HG03442 (cell line): ENCODE data around the gene CD300LF.

Experiments
- ATAC-seq: cut with Tn5 transposase; IDR thresholded peaks from one replicate; pipeline ENCODE4 v1.9.1; 2021; ENCODE audit warnings: mild to moderate bottlenecking, moderate library complexity; ENCODE audit not compliant: unreplicated experiment

CD300LF gene

DNA sequence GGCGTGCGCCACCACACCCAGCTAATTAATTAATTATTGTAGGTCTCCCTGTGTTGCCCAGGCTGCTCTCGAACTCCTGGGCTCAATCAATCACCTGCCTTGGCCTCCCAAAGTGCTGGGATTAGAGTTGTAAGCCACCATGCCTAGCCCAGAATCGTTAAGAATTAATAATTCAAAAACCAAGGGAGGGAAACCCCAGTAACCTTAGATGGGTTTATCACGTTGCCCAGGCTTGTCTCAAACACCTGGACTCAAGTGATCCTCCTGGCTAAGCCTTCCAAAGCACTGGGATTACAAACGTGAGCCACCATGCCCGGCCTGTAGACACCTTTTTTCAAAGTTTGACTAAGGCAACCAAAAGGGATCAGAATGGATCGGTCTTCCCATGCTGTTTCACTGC, 21.6 kb downstream of the CD300LF start:
- no peak for ATAC-seq

DNA sequence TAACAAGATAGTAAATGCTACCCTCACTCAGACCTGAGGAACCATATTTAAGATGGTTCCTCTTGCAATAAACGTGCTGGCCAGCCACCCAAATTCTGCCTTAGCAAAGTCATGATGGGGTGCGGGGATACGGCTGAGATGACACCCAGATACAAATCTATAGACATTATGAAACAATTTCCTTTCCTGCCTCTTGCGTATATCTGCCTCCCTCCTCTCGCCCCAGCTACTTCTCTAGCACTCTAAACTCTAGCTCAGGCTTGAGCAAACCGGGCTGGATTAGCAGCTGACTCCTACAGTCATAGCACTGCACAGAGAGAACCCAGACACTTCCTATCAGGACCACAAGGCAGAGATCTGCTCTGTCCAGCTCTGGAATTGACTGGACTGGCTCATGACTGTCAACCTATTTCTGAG, 22.3 kb downstream of the CD300LF start:
- no peak for ATAC-seq

DNA sequence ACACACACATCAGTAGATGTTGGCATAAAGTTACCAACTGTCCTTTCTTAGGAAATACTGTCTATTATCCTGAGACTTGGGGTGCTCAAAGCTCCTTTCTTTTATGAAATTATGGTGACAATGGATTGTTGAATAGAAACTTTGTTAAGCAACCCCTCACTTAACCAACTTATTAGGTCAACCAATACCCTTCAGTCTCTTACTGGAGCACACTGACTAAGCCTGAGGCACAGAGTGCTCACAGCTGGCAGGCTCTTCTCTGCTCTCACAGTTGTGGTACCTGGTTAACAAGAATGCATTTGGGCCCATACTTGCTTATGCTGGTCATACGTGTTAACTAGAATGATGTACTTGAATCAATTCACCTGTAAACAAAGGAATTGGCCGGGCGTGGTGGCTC, 24.8 kb downstream of the CD300LF start:
- ATAC-seq: no peak

DNA sequence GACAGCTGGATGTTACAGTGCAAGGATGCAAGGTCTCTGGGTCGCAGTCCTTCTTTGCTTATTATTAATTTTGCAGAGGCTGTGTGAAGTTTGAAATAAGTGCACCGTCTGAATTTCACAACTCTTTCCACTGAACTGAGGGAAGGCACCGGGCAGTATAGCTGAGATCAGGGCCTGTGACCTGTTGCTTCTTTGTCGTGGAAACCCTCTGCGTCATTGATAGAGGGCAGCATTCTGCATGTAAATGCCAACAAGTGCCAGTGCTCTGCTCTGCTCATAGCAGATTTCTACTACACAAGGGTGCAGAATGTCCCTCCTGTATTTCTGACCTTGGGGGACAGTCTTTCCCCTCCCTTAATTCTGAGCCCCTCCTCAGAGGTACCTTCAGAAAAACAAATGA, 26.0 kb downstream of the CD300LF start:
- no peak for ATAC-seq

DNA sequence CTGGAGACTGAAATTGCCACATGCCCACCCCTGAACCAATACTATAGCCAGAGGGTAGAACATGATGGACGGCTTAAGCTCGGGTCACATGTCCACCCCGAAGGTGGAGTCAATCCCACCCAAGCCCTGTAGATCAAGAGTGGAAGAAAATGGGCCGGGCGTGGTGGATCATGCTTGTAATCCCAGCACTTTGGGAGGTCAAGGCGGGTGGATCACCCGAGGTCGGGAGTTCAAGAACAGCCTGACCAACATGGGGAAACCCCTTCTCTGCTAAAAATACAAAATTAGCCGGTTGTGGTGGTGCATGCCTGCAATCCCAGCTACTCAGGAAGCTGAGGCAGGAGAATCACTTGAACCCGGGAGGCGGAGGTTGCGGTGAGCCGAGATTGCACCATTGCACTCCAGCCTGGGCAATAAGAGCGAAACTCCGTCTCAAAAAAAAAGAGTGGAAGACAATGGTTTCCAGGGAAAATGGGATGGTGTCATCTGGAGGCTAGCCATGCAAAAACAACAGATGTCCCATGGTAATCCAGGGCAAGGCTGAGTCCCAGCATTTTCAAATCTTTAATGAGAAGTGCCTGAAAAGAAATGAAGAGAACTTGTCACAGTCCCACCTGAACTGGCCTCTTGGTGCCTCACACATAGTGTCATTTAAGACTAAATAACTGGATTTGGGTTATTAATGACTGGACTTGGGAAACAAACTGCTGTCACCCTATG, 30.1 kb downstream of the CD300LF start:
- no peak for ATAC-seq

DNA sequence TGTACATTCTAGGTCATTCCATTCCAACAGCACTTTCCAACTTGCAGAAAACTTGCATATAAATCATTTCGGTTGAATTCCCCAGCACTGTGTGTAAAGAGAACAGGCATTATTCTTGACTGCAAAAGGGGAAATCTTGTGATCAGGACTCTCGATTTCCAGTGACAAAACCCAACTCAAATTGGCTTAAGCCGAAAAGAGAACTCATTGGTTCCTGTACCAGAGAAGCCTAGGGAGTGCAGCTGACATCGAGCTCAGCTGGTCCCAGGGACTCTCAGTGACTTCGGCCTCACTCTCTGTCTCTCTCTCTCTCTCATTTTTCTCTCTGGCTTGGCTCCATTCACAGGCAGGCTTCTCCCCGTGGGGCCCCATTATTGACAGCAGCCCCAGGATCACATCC, 30.7 kb downstream of the CD300LF start:
- no peak for ATAC-seq

DNA sequence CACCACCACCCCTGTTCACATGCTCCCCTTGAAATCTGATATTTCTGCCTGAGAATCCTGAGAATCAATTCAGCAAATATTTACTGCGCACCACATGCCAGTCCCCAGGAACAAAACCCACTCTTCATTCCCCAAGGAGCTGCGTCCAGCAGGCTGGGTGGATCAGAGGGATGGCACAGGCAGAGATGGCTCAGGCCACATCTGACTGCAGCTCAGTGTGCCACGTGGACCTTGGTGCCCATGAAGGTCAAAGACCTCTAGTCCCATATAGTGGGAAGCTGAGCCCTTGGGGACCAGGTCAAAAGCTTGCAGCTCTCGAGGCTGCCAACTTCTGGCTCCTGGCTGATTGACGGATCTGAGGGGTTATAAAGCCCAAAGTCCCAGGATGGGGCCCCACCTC, 31.8 kb downstream of the CD300LF start:
- ATAC-seq: no peak

DNA sequence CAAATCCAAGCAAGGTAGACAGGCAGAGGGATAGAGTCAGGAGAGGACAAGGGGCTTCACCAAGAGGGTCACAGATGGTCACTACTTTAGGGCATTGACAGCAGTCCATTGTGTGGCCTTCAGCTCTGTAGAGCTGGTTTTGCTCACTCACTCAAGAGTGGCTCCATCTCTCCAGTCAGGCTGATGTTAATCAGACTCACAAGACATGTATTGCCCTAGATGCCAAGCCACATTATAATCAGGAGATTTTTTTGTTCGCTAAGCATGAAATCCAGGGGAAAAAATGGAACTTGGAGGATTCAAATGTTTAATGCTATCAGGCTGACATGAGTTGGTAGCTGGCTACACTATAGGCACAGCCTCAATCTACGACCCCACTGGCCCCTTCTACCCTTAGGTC, 32.5 kb downstream of the CD300LF start:
- ATAC-seq: no peak

DNA sequence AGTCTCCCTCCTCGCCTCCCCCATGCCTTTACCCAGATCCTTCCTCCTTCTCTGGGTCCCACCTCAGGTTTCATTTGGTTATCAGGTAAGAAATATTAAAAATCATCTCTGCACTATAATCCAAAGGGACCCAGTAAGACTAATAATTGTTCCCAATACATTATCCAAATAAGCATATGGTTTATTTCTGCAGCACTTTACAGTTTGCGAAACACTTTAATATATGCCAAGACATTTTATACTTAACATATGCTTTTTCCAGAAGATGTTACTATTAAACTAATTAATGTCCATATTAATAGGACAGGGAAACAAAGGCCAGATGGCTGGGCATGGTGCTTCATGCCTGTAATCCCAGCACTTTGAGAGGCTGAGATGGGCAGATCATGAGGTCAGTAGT, 33.3 kb downstream of the CD300LF start:
- no peak for ATAC-seq

DNA sequence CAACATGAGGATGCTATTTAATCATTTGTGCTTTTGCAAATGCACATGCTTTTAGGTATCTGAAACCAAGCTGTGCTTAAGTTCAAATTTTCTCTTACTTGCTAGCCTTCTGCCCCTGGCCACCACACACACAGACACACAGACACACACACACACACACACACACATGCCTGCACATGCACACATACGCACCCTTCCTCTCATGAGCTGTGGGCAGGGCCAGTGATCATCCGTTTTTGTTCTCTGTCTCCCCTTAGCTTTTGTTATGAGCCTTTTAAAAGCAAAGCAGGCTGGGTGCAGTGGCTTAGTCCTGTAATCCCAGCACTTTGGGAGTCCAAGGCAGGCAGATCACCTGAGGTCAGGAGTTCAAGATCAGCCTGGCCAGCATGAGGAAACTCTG, 34.2 kb downstream of the CD300LF start:
- ATAC-seq: no peak

DNA sequence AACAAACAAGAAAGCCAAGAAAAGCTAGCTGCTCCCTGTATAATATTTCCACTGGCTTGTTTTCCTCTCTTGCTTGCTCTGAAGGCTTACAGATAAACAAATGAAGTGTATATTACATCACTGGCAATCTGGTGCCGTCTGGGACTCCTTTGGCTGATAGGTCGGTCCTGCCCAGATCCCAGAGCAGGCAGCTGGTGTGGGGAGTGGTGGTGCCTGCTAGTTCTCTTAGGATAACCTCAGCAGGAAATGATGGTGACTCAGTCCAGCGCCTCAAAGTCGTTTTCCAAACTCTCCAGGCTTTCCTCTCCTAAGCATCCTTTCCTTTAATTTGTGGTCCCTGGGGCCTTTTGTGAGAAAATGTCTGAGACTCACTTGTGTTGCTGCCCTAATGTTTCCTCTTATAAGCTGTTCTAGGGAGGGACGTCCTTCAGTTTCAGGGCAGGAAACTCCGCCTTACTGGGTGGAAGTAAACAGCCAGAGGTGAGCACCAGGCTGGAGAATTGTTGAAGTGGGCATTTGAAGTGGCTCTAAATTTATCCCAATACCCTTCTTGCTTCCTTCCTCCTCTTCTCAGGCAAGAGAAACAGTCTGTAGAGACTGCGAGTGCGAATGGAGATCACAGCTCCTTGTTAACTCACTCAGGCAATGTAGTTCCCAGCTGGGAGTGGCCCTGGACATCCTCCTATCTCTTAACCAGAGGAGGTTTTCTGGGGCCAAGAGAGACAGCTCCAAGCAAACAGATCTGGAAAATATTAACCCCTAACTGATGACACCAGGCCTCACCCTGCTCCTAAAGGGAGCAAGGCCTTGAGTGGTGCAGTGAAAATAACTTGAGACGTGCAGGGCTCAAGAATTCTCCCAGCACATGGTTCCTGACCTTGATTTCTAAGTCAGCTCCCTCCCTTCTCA, 34.9 kb downstream of the CD300LF start:
- ATAC-seq: no peak

DNA sequence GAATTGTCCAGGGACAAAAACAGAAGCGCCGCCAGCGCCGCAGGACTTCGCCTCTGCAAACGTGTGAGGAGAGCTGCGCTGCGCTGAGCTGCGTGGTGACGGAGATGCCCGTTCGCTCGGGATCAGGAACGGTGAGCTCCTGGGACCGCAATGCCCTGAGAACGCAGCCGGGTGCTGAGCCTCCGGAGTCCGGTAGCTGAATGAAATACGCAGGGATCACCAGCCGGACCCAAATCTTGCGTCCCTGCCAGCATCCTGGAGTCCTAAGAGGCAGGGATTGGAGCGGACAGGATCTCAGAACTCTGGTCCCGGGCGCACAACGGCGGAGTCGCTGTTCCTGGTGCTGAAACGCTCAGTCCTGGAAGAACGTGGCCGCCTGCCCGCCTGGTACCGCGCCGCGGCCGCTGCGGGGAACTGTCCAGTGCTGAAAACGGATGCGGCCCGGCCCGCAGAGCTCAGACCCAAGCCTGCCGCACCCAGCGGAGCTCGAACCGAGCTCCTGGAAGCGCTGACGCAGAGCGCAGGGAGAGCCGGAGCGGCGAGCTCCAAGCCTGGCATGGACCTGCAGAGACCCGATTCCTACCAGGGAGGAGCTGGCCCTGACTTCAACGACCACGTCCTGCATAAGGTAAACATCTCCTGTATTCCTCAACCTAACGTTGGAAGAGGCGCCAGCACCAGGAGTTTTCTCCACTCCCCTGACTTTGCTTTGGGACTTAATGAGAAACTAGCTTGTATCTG, 41.5 kb downstream of the CD300LF start:
- no peak for ATAC-seq

DNA sequence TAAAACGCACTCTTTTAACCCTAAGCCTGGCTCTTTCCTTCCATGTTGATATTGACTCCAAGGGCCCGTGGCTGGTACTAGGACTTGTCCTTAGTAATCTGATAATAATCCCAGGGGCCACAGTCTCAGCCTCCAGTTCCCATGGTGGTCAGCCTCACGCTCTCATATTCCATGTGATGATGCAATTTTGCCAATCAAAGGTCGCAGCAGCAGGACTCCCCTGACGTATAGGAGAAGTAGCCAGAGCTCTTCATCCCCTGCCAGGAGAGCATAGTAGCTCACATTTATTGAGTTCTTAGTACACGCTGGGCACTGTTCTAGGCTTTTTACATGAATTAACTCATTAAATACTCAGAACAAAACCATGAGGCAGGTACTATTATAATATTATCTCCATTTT, 42.4 kb downstream of the CD300LF start:
- ATAC-seq: no peak

DNA sequence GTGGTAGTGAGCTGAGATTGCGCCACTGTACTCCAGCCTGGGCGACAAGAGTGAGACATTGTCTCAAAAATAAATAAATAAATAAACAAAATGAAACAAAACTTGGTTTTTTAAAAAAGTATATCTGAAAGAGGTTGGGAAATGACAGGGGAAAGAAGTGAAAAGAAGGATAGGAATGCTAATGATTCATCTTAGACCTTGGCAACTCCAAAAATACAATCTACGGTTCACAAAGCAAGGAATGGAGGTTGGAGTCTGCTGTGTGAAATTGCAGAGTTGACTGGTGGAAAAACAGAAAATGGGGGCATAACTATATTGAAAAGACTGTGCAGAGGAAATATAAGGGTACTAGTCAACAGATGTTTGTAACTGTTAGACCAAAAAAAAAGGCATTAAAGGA, 49.2 kb downstream of the CD300LF start:
- ATAC-seq: no peak

DNA sequence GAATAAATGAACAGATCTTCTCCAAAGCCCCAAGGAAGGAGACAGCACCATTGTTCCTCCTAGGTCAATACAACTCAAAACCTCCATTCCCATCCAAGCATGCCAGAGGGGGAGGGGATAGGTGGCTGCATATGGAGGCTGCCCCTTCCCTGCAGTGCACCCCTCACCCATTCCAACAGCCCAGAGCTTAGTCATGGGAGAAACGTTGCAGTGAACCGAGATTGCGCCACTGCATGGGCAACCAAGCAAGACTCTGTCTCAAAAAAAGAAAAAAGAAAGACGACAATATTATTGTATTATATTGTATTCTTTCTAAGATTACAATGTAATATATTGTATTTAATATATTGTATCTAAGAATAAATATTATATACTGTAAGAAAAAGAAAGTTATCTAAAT, 52.8 kb downstream of the CD300LF start:
- ATAC-seq: no peak

DNA sequence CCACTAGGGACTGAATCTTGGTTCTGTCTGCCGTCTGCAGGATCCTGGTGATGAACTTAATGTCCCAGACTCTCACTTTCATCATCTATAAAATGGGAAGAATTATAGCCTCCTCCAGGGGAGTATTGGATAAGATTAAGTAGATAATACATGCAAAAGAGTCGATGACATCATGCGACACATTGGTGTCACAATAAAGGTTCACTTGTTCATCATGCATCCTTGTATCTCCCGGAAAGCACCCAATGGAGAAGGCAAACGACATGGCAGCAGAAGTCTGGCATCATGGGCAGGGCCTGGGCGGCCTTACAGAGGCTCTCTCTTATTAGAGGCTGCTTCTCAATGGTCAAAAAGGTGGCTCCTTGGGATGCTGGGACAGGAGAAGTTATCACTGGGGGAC, 54.1 kb downstream of the CD300LF start:
- ATAC-seq: no peak

DNA sequence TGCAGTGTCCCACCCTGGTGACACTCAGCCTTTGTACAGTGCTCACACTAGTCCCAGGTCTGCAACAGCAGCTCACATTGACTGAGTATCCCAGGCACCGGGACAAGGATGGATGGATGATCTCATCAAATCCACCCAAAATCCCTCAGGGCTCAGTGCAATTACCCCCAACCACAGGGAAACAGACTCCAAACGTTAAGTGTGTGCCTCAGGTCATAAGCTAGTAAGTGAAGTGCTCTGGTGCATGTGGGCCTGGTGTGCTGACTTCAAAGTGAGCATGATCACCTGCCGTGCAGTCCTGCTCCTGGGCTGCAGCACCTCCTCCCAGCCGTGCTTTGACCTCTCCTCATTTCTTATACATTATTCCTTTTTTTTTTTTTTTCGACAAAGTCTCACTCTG, 58.0 kb downstream of the CD300LF start:
- ATAC-seq: no peak

DNA sequence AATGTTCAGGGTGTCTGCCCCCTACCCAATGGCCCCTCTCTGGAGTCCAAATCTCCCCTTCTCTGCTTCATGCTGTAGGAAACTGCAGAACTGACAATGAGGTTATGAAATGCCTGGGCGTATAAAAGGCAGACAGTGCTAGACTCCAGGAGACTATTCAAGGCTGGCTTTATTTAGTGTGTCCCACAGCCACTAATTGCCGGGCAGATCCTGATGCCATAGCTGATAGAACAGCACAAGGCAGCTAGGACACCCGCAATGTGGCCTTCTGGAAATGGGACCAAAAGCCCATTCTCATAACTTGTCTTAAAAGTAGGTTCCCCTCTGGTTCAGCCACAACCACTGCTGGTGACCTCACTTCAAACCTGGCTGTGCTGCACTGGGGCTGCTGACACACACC, 60.7 kb downstream of the CD300LF start:
- ATAC-seq: no peak

DNA sequence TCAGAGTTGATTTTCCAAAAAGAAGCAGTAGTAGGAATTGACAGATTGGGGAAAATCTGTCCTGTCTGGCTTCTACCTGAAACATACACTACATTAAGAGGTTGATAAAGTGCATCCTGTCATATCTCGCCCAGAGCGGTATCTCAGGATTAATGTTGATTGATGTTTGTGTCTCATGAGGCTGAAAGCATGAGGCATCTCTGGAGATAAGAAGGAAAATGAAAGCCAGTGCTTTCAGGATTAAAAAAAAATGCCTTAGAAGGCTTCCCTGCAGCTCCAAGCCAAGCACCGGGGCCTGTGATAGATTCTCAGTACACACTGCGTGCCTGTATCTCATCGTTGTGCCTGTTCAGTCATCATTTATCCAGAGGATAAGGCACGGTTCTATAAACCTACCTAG, 62.8 kb downstream of the CD300LF start:
- ATAC-seq: no peak

DNA sequence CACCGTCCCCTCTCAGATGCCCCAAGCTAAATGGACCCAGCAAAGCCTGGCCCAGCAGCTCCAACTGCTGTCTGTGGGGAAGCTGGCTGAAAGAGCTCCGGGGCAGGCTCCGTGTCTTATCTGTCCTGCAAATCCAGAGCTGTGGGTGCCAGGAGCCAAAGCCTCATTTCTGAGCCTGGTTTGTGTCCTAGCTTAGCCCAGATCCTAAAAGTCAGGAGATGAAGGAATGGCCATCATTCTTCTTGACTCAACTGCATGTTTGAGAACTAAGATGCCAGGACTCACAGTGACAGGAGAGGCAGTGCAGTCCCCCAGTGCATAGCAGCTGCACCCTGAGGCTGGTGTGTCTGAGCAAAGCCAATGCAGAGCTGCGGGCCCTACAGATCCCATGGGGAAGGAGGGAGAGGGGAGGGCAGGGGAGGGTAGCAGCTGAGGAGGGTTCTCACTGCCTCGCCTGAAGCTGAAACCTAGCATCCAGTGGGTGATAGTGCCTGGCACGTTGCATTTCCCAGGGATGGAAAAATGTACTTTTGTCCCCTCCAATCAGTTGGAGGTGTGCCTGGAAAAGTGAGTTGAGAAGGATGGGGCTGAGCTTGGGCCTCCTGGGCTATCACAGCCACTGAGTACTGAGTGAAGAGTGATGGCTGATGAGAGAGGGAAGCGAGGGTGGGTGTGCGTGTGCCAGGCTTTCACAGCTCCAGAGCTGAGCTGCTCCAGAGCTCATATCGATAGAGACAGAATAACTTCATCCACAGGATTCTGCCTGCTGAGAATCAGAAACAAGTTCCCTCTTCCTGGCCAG, 64.7 kb downstream of the CD300LF start:
- ATAC-seq: no peak

DNA sequence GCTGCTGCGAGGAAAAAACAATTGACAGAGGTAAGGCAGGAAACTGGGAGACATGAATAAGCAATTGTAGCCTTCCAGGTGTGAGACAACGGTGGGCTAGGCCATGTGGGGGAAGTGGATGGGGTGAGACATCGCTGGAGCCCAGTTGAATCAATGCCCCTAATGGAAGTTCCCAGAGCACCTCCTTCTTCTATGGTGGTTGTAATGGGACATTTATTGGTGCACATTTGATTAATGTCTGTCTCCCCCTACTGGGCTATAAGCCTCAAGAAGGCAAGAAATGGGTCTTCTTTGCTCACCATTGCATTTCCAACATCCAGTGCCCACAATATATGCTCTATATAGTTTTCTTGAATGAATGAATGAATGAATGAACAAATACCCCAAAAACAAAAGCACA, 66.5 kb downstream of the CD300LF start:
- no peak for ATAC-seq
